DOHH2 (cell line): ENCODE results near the gene TMEM109.

Source experiments
- CTCF ChIP-seq: fragments of 200-600 bp; sonication (generic); IDR thresholded peaks from one replicate; pipeline ENCODE4 v1.5.1; 2014; ENCODE audit warnings: antibody characterized with exemption, mild to moderate bottlenecking, low read depth, low read length; ENCODE audit not compliant: poor library complexity, severe bottlenecking
- EZH2phosphoT487 ChIP-seq: fragments of 200-600 bp; sonication (generic); IDR thresholded peaks from 2 replicates; pipeline ENCODE4 v1.6.1; 2017; ENCODE audit warnings: borderline replicate concordance, mild to moderate bottlenecking, antibody characterized with exemption, low read length, moderate library complexity, mixed read lengths

DNA sequence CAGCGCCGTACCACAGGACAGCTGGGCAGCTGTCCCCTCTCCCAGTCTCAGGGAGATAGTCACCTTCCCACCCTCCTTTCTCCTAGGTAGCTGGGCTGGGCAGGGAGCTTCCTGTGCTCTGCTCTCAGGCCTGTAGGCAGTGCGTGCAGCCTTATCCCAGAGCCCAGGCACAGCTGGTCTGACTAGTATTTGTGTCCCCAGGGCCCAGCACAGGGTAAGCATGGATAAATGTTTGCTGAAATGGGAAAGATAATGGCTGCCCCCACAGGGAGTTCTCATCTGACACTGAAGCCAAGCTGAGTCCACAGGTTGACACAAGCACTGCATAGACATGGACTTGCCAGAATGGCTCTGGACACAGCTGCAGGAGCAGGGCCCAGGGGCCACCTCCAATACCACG is 28.3 kb downstream of the TMEM109 start:
- no peak for TF ChIP-seq CTCF
- TF ChIP-seq EZH2phosphoT487, result no peak
